Lung (tissue), 12 donors: ENCODE measurements around the gene MYOM1. TPM values are rescaled to one million over a fixed set of nuclear protein-coding genes. Genes with fewer than 3 reads are reported as not detected.

ENCODE experiments used
- ATAC-seq: fragments of 200-7000 bp; cut with Tn5 transposase; one replicate; pipeline ENCODE4 v1.9.1; 2020; ENCODE audit warnings: moderate number of reproducible peaks; ENCODE audit not compliant: insufficient read depth, low FRiP score
- DNase-seq, 3 donors: peaks; one replicate each; pipeline ENCODE4 v3.0.0-alpha.2; 2013 to 2017
- H3K27ac ChIP-seq, 2 donors: one replicate each; pipeline ENCODE4 v1.5.1; 2013; ENCODE audit warnings: mild to moderate bottlenecking in 2 of 2, moderate library complexity in 2 of 2, control low read depth in 1 of 2, inconsistent platforms in 1 of 2, low read depth in 1 of 2, low read length in 1 of 2
- H3K27me3 ChIP-seq, 3 donors: one replicate each; pipeline ENCODE4 v1.5.1; 2013; ENCODE audit warnings: low read length in 2 of 3; ENCODE audit not compliant: control insufficient read depth in 3 of 3, insufficient read depth in 3 of 3
- H3K36me3 ChIP-seq, 4 donors: one replicate each; pipeline ENCODE4 v1.5.1; 2013; ENCODE audit warnings: low read length in 4 of 4, mild to moderate bottlenecking in 1 of 4, moderate library complexity in 1 of 4; ENCODE audit not compliant: control insufficient read depth in 4 of 4, insufficient read depth in 4 of 4
- H3K4me1 ChIP-seq, 5 donors: one replicate each; pipeline ENCODE4 v1.5.1; 2013; ENCODE audit warnings: low read length in 5 of 5, mild to moderate bottlenecking in 2 of 5, moderate library complexity in 1 of 5; ENCODE audit not compliant: control insufficient read depth in 5 of 5, insufficient read depth in 5 of 5
- H3K4me3 ChIP-seq: one replicate; pipeline ENCODE4 v1.5.1; 2013; ENCODE audit warnings: mild to moderate bottlenecking, control low read depth, moderate library complexity
- H3K9ac ChIP-seq, 2 donors: one replicate each; pipeline ENCODE4 v1.5.1; 2013; ENCODE audit warnings: low read length in 2 of 2, control low read depth in 1 of 2; ENCODE audit not compliant: insufficient read depth in 1 of 2
- H3K9me3 ChIP-seq, 4 donors: one replicate each; pipeline ENCODE4 v1.5.1; 2013; ENCODE audit warnings: low read length in 3 of 4, mild to moderate bottlenecking in 1 of 4, moderate library complexity in 1 of 4; ENCODE audit not compliant: control insufficient read depth in 4 of 4, insufficient read depth in 3 of 4
- CTCF ChIP-seq: IDR thresholded peaks from 2 replicates; pipeline ENCODE4 v1.5.1; 2012; ENCODE audit warnings: mild to moderate bottlenecking; ENCODE audit errors: control extremely low read depth, extremely low read depth
- WGBS, 2 donors: extraction: QIAGEN DNeasy Blood & Tissue Kit; methylation state at CpG; one replicate each; pipeline ENCODE4 v1.1.7; 2013; 5-methylcytosine and 5-hydroxymethylcytosine counted together
- polyA plus RNA-seq, 2 donors: library from polyadenylated mRNA; stranded (reverse); fragments of 200-250 nt; gene quantifications; one replicate each; pipeline ENCODE4 v1.2.1, GENCODE V29; 2013
- total RNA-seq, 2 donors: library from RNA; depleted of rRNA in 1 of 2; stranded (reverse); fragments of >200 nt in 1 of 2; gene quantifications; one replicate each; pipeline ENCODE4 v1.2.1, GENCODE V29; 2014 to 2021
- donor health status: control.
- donor health status: control.
- donor health status: Bipolar disorder and iron deficiency.
- donor health status: healthy.
- donor health status: DM: yes; HTN: yes; CAD: no.

Gene MYOM1
- total and polyA plus RNA-seq, 4 donors: 0.61 to 4.6 (median 1.3) TPM

- Histone ChIP-seq H3K4me3 (no peak overlapping the region), H3K9ac (no peak overlapping the region), H3K9me3 (no peaks in the 10 kb centered on the region), H3K36me3 (no peaks in the 10 kb centered on the region), H3K27me3 (no peaks in the 10 kb centered on the region), H3K4me1 (peaks cover 0 to 15% (median 5%) of the 10 kb centered on the region in 5 donors), H3K27ac (peak overlapping the region in 1 of 2 donors; percentile 63)
- WGBS, 2 donors: 63 to 75% methylated on average over 1 of the region's 1 CpG
- ATAC-seq (no peak), DNase-seq (no peak)
- no peak for TF ChIP-seq CTCF
Measured at GRCh38 chr18:3156325-3156640, 63.5 kb downstream of the MYOM1 start.

- Histone ChIP-seq H3K9ac (no peak overlapping the region), H3K4me3 (no peak overlapping the region), H3K4me1 (peaks cover 0 to 15% (median 5%) of the 10 kb centered on the region in 5 donors), H3K9me3 (no peaks in the 10 kb centered on the region), H3K27me3 (no peaks in the 10 kb centered on the region), H3K27ac (no peak overlapping the region), H3K36me3 (no peaks in the 10 kb centered on the region)
- WGBS, 2 donors: 88 to 95% methylated on average over 2 of the region's 2 CpGs
- no peak for TF ChIP-seq CTCF
- no peak for DNase-seq
- ATAC-seq: no peak
Measured at GRCh38 chr18:3154214-3154613, 65.6 kb downstream of the MYOM1 start.

- Histone ChIP-seq H3K27me3 (no peaks in the 10 kb centered on the region), H3K4me3 (no peak overlapping the region), H3K27ac (peak overlapping the region in 1 of 2 donors; percentile 56), H3K9me3 (no peaks in the 10 kb centered on the region), H3K4me1 (peaks cover 0 to 15% (median 5%) of the 10 kb centered on the region in 5 donors), H3K36me3 (no peaks in the 10 kb centered on the region), H3K9ac (no peak overlapping the region)
- 80 to 84% methylated on average over 8 of the region's 8 CpGs for WGBS, 2 donors
- ATAC-seq: no peak
- no peak for TF ChIP-seq CTCF
- DNase-seq: no peak
Measured at GRCh38 chr18:3153107-3153704, 66.6 kb downstream of the MYOM1 start.

GRCh38 chr18:3152294-3152693 is 67.5 kb downstream of the MYOM1 start:
- TF ChIP-seq CTCF: no peak
- Histone ChIP-seq H3K4me1 (peaks cover 0 to 14% (median 5%) of the 10 kb centered on the region in 5 donors), H3K4me3 (no peak overlapping the region), H3K36me3 (no peaks in the 10 kb centered on the region), H3K27me3 (no peaks in the 10 kb centered on the region), H3K27ac (no peak overlapping the region), H3K9ac (no peak overlapping the region), H3K9me3 (no peaks in the 10 kb centered on the region)
- DNase-seq (no peak), ATAC-seq (no peak)
- 88 to 100% methylated on average over 1 of the region's 1 CpG for WGBS, 2 donors
